ENCODE measurements around the gene DECR2. TPM values are rescaled to one million over a fixed set of nuclear protein-coding genes. Genes with fewer than 3 reads are reported as not detected.

DECR2 gene
- total RNA-seq, 2 donors from 2014 or later = 38.9 to 41.2 TPM

DNA sequence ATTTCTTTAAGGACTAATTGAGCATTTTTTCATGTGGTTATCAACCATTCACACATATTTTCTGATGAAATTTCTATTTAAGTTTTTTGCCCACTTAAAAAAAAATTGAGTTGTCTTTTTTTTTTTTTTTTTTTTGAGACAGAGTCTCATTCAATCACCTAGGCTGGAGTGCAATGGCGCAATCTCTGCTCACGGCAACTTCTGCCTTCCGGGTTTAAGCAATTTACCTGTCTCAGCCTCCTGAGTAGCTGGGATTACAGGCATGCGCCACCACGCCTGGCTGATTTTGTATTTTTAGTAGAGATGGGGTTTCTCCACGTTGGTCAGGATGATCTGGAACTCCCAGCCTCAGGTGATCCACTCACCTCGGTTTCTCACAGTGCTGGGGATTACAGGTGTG, 58.1 kb downstream of the DECR2 start:
- no peaks in the 10 kb centered on the region for H3K9me3 ChIP-seq
- H3K27ac ChIP-seq = no peak overlapping the region
- intact Hi-C loops (cut with DNase I) = no loop called here
- H3K36me3 ChIP-seq (replicated peaks in 1 of 2; ENCODE audit: insufficient read depth in 1 of 2, low read depth in 2 of 2) = peaks cover 0 to 3% of the 10 kb centered on the region in 2 donors
- H3K27me3 ChIP-seq = no peaks in the 10 kb centered on the region
- ATAC-seq (no peak), DNase-seq (no peak)
- 83 to 91% methylated on average over 7 of the region's 7 CpGs for WGBS, 2 donors
- no peak overlapping the region for H3K4me3 ChIP-seq
- TF ChIP-seq, protein P1, sequence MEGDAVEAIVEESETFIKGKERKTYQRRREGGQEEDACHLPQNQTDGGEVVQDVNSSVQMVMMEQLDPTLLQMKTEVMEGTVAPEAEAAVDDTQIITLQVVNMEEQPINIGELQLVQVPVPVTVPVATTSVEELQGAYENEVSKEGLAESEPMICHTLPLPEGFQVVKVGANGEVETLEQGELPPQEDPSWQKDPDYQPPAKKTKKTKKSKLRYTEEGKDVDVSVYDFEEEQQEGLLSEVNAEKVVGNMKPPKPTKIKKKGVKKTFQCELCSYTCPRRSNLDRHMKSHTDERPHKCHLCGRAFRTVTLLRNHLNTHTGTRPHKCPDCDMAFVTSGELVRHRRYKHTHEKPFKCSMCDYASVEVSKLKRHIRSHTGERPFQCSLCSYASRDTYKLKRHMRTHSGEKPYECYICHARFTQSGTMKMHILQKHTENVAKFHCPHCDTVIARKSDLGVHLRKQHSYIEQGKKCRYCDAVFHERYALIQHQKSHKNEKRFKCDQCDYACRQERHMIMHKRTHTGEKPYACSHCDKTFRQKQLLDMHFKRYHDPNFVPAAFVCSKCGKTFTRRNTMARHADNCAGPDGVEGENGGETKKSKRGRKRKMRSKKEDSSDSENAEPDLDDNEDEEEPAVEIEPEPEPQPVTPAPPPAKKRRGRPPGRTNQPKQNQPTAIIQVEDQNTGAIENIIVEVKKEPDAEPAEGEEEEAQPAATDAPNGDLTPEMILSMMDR (IDR thresholded peaks at IDR 0.05) = no peak
- no peak for TF ChIP-seq POLR2A (IDR thresholded peaks at IDR 0.05)
- H3K4me1 ChIP-seq = peaks cover 30% of the 10 kb centered on the region

DNA sequence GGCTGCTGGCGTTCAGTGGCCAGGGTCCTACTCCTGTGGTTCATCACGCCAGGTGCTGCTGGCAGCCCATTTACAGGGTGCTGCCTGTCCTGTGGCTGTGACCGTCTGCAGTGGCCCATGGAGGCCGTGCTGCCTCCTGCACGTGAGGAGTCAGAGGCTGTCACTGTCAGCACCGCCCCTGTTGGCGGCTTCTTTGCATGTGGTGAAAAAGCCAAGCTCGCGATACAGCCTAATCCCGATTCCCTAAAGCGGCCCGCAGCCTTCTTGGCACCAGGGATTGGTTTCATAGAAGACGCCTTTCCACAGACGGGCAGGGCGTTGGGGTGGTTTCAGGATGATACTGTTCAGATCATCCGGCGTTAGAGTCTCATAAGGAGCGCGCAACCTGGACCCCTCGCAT, 59.1 kb downstream of the DECR2 start:
- WGBS, 2 donors = 89 to 95% methylated on average over 17 to 20 of the region's 20 CpGs

More for the DNA sequence above, 59.1 kb downstream of the DECR2 start:
- Histone ChIP-seq H3K27me3 (no peaks in the 10 kb centered on the region), H3K9me3 (no peaks in the 10 kb centered on the region), H3K36me3 (replicated peaks in 1 of 2; ENCODE audit: insufficient read depth in 1 of 2, low read depth in 2 of 2) (peaks cover 0 to 3% of the 10 kb centered on the region in 2 donors), H3K27ac (no peak overlapping the region), H3K4me3 (no peak overlapping the region), H3K4me1 (peaks cover 30% of the 10 kb centered on the region)
- intact Hi-C loops (cut with DNase I) = no loop called here
- DNase-seq = no peak
- TF ChIP-seq, protein P1 (IDR thresholded peaks at IDR 0.05) = no peak
- no peak for TF ChIP-seq POLR2A (IDR thresholded peaks at IDR 0.05)
- ATAC-seq = no peak

Small RNA genes within 50 kb of the gene (small RNA-seq; reads per million reads assigned to genes)
- not detected for gene RF00019

Other genes with a start within 250 kb of the DECR2 start
- gene HBZ, start 249.2 kb upstream of the DECR2 start, total RNA-seq = not detected
- not detected for gene HBM, start 235.9 kb upstream of the DECR2 start, total RNA-seq
- 10 to 100 TPM in 1 of 2 donors, 1 to 10 TPM in 1; 6.0 to 23.4 TPM for gene HBA2, start 229.0 kb upstream of the DECR2 start, total RNA-seq
- not detected for gene HBA1, start 225.2 kb upstream of the DECR2 start, total RNA-seq
- gene HBQ1, start 221.4 kb upstream of the DECR2 start, total RNA-seq = not detected
- 100 to 1,000 TPM; 106 to 162 TPM for gene LUC7L, start 172.4 kb upstream of the DECR2 start, total RNA-seq
- gene FAM234A, start 167.1 kb upstream of the DECR2 start, total RNA-seq = 10 to 100 TPM; 44.2 to 50.8 TPM
- gene RGS11, start 125.9 kb upstream of the DECR2 start, total RNA-seq = 10 to 100 TPM; 15.6 to 95.9 TPM
- 100 to 1,000 TPM; 102 to 140 TPM for gene ARHGDIG, start 121.3 kb upstream of the DECR2 start, total RNA-seq
- 1,000 to 10,000 TPM in 1 of 2 donors, 100 to 1,000 TPM in 1; 517 to 2,271 TPM for gene PDIA2, start 118.7 kb upstream of the DECR2 start, total RNA-seq
- gene AXIN1, start 49.2 kb upstream of the DECR2 start, total RNA-seq = 10 to 100 TPM; 14.8 TPM
- 10 to 100 TPM; 22.1 to 31.0 TPM for gene MRPL28, start 31.3 kb upstream of the DECR2 start, total RNA-seq
- gene PGAP6, start 19.9 kb upstream of the DECR2 start, total RNA-seq = 100 to 1,000 TPM in 1 of 2 donors, 10 to 100 TPM in 1; 83.8 to 113 TPM
- 10 to 100 TPM; 20.2 to 33.0 TPM for gene NME4, start 4.7 kb upstream of the DECR2 start, total RNA-seq
- 100 to 1,000 TPM in 1 of 2 donors, 10 to 100 TPM in 1; 50.1 to 122 TPM for gene RAB11FIP3, start 23.8 kb downstream of the DECR2 start, total RNA-seq
- 100 to 1,000 TPM in 1 of 2 donors, 10 to 100 TPM in 1; 48.0 to 104 TPM for gene CAPN15, start 125.8 kb downstream of the DECR2 start, total RNA-seq
- gene PRR35, start 158.5 kb downstream of the DECR2 start, total RNA-seq = not detected
- gene NHLRC4, start 165.1 kb downstream of the DECR2 start, total RNA-seq = under 1 TPM in 1 of 2 donors, not detected in 1; 0.52 TPM
- 10 to 100 TPM; 76.5 to 83.1 TPM for gene PIGQ, start 168.1 kb downstream of the DECR2 start, total RNA-seq
- 10 to 100 TPM; 37.2 to 41.0 TPM for gene RAB40C, start 188.2 kb downstream of the DECR2 start, total RNA-seq
- gene WFIKKN1, start 229.1 kb downstream of the DECR2 start, total RNA-seq = 1 to 10 TPM; 3.9 to 5.6 TPM
- gene METTL26, start 234.4 kb downstream of the DECR2 start, total RNA-seq = 100 to 1,000 TPM in 1 of 2 donors, 10 to 100 TPM in 1; 76.8 to 115 TPM
- gene MCRIP2, start 239.9 kb downstream of the DECR2 start, total RNA-seq = 10 to 100 TPM; 41.2 to 47.5 TPM
- gene WDR90, start 247.5 kb downstream of the DECR2 start, total RNA-seq = 100 to 1,000 TPM in 1 of 2 donors, 10 to 100 TPM in 1; 15.8 to 111 TPM